HG02763 (cell line): ENCODE data around the gene KLK6.

Source experiments
- ATAC-seq: cut with Tn5 transposase; IDR thresholded peaks from one replicate; pipeline ENCODE4 v1.9.1; 2021; ENCODE audit warnings: mild to moderate bottlenecking, moderate library complexity; ENCODE audit not compliant: unreplicated experiment

KLK6 gene

DNA sequence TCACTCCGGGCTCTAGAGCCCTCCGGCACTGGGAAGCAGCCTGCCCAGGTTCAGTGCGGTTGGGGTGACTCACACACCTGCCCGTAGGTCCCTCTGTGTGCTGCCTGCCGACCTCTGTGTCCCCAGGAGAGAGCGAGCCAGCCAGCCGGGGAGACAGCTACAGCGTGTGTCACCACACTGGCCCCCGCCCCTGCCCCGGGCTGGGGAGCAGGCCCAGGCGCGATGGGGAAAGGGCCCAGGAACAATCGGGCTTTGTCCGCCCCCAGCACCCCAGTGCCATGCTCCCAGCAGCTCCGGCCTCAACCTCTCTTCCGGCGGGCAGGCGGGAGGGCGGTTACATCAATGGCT lies at the start of gene KLK6:
KLK6 (minus strand) TSS at position 179 of the 348 bp plus-strand sequence. CDS start 1,487 bp downstream, outside the sequence.
- ATAC-seq = no peak

DNA sequence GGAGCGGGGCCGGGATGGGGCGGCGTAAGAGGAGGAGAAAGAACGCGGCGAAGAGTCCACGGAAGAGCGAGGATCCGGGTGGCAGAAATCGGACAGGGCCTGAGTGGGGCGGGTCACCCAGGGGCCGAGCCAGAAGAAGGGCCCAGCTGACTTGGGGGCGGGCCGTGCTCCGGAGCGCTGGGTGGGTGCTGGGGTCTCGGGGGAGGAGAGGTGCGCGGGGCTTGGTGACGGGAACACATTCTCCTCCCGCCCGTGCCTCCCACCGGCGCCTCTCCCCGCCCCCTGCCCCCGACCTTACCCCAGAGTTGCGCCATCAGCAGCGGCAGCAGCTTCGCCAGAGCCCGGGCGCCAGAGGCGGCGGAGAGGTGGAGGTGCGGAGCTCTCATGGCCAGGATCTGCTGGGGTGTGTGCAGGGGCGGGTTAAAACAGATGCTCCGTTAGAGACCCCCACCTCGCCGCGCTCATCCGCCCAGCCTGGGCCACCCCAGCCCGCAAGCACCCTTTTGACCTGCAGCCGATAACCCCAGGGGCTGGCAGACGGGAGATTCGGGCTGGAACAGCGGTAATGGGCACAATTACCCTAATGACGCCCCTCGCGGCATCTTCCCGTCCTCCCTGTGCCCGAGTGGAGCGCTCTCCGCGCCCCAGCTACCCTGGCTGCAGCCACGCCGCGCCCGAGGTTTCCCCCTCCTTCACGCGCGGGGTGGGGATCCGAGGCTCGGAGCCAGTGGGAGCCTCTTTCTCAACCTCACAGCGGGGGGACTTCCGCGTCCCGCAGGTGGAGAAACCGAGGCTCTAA lies 49.6 kb upstream of the KLK6 start:
- no peak for ATAC-seq

DNA sequence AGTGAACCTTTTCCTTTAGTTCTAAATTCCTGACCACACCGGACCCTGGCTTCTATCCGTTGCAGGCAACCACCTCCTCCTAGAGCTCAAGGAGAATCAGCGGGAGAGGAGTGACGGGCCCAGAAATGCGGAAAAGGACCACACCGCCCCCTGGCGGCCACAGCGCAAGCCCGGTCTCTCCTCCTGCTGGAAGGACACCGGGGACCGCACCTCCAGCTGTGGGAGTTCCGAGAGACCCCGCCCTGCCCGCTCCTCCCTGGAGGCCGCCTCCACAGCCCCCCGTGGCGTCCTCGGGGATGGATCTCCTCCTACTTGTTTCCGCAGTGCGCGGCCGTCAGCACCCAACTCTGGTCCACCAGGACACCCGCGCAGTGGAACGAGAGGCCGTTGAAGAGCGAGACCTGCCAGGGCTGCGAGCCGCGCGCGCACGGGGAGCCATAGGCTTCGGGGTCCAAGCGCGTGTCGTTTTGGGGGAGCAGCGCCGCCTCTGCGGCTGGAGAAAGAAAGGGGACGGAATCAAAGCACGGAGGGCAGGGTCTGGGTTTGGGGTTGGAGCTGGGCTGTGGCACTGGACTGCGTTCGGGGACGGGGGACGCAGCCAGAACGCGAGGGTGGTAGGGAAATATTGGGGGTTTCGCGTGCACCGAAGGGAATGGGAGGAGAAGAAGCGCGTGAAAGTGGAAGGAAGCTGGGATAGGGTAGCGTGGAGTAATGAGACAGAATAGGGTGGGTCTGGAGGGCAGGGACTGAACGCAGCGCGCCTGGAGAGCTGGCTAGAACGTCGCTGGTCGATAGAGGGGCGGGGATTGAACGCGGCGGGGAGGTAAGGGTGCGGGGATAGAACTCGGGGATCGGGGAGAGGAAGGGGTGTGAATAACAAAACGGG lies 47.6 kb upstream of the KLK6 start:
- no peak for ATAC-seq

DNA sequence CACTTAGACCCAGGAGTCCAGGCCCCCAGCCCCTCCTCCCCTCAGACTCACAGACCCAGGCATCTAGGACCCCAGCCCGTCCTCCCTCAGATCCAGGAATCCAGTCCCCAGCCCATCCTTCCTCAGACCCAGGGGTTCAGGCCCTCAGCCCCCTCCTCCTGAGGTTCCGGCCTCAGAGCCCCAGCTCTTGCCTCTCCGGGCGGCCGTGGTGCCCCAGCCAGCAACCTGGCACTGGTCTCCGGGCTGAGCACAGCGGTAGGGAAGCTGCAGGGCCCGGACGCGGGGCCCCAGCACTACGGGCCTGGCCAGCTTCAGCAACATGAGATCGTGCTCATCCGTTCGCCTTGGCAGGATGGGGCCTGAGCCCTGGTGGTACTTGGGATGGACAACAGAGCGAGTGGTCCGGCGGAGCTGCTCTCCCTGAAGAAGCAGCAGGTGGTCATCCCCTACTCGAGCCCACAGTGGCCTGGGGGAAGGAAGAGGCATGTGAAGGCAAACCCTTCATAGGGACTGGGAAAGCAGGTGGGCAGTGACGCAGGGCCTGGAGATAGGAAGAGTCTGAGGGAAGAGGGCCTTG lies 46.4 kb upstream of the KLK6 start:
- ATAC-seq = no peak

DNA sequence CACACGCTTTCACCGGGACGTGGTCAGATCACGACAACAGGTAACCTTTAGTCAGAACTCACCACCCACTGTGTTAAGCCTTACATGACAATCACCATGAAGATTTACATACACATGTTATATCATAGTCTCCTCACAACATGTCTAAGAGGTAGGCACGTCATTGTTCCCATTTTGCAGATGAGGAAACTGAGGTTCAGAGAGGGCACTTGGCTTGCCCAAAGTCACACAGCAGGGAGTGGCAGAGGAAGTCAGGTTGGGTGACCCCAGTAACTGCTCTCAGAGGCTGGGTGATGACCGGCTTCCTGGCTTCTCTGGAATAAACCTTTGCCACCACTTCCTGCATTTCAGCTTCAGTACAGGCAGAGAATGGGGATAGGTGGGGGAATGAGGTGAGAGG lies 44.9 kb upstream of the KLK6 start:
- ATAC-seq = no peak

DNA sequence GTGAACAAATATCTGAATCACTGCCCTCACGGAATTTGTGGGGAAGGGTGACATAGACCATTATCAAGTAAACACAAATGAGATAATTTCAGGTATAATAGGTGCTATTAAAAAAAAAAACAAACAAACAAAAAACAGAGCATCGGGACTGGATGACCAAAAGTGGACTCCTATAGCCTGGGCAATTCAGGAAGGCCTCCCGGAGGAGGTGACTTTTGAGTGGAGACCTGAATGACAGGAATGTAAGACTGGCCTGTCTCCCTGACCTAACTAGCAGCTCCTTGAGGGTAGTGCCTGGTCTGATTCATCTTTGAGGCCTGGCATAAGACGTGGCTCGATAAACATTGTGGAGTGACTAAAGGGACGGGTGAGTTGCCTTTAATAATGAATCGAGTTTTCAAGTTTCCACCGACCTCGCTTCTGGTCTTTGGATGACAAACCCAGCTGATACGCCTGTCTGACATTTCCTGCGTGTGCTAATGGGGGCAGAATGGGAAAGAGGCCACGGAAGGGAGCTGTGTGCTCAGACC lies 43.3 kb upstream of the KLK6 start:
- no peak for ATAC-seq

DNA sequence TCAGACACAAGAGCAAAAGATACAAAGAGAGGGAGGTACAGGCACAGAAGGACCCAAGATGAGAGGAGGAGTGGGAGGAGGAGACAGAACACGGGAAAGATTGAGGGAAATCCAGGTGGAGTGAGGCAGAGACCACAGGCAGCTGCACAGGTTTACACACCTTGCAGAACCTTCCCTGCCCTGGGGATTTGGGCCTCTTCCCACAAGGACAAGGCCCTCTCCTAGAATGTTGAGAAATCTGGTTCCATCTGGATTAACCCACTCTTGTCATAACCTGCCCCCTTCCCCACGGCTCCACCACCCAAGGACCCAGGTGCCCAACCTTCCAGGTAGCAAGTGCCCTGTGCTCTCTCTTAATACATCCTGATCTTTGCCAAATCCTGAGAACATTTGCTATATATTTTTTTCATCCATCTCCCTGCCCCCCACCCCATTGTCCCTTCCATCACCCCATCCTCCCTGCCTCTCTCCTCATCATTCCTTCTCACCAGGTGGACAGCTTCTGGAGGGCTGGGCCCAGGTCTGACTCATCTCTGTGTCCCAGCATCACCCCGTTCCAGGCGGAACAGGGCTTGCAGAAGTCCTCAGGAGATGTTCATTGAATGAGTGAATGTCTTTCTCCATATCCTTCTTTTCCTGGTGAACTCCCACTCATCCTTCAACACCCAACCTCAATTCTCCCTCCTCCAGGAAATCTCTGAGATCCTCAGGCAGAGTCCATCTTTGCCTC lies 40.8 kb upstream of the KLK6 start:
- no peak for ATAC-seq

DNA sequence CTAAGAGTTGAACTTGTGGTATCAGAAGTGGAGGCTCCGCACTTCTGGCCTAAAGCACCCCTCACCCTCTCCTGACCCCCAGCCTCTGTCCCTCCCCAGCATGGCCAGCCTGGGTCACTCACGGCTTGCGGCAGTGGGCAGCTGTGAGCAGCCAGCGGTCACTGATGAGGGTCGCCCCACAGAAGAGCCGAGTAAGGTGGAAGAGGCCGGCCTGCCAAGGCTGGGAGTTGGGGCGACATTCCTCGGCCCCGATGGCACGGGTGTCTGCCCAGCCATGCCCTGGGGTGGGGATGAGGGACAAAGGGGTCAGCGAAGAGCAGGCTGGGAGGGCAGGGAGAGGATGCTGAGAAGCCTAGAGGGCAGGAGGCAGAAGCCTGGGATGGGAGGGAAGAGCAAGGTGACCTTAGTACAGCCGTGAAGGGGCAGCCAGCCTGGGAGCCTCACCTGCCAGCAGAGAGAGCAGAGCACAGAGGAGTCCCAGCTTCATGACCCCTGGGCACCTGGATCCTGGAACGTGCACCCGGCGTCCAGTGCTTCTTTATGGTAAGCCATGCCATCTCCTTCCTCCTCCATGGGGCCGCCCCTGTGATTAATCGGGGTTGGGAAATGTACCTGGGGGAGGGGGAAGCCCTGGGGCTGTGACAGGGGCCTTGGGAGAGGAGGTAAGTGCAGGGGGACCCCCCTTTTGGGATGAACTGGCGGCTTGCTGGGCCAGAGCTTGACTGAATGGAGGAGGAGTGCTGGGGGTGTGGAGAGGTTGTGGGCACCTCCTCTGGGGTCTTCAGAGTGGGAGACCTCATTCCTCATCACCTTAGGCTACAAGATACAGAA lies 39.9 kb upstream of the KLK6 start:
- no peak for ATAC-seq

DNA sequence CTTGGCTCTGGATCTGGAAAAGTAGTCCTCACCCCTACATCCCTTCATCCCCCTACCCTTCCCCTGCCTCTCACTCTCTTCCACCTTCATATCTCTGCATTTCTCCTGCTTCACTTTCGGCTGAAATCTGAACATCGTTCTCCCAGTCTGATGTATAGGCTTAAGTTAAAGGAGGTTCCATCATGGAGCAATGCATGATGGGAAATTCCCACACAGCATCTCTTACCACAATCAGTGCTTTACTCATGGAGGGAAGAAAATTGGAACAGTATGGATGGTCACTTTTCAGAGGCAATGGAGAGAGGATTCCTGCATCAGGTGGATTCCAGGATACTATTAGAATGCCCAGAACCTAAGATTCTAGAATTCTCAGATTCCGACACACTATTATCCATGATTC lies 38.1 kb upstream of the KLK6 start:
- ATAC-seq = no peak

DNA sequence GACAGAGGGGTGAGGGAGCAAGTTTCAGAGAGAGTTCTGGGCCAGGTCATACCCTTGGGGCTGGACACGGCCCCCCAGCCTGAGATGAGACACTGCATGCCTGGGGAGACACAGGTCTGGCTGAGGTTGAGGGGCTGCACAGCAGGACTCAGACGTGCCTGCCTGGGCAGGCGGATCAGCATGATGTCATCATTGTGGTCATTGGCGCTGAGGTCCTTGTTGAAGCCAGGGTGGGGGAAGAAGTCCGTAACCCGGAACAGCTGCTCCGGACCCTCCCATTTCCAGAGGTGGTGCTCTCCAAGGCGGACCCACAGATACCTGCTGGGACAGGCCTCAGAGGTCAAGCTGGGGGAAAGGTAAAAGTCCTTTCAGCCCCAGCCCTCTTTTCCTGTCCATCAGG lies 37.0 kb upstream of the KLK6 start:
- ATAC-seq = no peak

DNA sequence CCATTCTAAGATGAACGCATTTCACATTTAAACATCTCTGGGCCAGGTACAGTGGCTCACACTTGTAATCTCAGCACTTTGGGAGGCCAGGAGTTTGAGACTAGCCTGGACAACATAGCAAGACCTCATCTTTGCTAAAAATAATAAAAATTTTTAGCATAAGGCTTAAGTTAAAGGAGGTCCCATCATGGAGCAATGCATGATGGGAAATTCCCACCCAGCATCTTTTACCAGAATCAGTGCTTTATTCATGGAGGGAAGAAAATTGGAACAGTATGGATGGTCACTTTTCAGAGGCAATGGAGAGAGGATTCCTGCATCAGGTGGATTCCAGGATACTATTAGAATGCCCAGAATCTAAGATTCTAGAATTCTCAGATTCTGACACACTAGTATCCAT lies 35.9 kb upstream of the KLK6 start:
- no peak for ATAC-seq

DNA sequence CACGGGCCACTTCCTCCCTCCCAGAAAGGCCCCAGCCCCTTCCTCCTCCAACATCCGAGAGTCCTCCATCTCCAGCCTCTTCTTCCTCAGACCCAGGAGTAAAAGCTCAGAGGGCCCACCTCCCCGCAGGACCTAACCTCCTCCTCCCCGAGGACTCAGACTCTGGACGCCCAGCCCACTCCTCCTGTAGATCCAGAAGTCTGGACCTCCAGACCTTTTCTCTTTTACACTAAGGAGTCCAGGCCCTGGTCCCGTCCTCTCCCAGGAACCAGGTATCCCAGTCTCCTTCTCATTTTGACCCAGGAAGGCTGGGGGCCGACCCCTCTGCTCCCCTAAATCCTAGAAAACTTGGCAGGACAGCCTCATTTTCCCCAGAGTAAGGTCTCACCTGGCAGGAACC lies 33.9 kb upstream of the KLK6 start:
- ATAC-seq = no peak

DNA sequence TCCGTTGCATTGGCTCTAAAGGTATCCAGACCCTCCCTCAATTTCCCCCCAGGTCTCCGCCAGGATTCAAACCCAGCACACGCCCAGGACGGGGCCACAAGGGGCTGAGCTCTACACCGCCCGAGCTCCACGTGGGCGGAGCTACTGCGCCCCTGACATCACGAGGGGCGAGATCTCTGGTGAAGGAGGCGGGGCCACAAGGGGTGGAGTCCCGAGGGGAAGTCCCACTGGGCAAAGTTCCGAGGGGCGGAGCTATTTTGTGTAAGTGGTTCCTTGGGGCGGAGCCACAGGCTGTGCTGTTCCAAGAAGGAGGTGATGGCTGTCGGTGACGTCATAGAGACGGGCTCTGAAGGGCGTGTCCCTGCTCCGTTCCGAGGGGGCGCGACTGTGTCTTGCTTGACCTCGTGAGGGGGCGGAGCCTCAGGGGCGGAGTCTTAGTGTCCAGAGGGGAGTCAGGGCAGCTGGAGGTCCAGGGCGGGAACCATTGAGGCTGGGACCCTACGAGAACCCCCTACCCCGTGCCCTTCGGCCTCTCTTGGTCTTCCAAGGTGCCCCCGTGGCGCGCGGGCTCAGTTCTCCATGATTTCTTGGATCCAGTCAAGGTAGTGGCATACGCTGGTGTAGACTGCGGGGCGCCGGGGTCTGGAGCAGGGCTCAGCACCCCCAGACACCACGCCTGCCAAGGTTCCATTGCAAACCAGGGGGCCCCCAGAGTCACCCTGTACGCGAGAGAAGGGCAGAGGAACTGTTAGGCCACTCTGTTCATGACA lies 33.3 kb upstream of the KLK6 start:
- ATAC-seq = no peak

DNA sequence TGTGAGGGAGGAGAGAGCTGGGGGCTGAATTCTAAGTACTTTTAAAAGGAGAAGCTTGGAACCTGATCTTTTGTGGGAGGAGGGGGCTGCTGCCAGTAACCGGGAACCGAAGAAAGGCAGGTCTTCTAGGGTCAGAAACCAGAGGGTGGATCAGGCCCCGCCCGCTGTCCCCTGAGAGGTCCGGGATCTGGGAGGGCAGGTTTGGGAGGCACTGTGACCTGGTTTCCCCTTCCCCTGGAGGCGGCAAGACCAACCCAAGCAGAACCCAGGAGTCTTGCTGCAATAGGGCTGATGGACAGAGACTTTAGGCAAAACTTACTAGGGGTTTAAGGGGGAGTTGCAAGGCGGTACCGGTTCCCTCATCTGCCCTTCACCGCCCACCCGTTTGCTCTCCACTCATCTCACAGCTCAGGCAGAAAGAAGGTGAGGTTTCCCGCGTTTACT lies 32.7 kb upstream of the KLK6 start:
- no peak for ATAC-seq

DNA sequence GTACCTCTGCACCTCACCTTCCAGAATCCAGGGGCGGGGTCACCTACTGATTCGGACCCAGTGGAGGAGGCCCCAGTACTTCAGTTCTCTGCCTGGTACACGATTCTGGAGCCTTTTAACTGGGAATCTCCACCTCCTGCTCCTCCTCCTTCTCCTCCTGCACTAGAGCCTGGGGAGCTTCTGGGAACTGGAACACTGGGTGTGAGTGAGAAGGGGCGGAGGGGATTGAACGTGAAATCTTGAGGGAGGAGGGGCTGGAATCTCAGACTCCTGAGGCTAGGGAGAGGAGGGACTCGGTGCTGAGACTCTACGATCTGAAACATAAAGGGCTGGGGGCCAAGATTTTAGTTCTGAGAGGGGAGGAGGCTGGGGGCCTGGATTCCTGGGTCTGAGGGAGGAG lies 32.1 kb upstream of the KLK6 start, which contains the start of gene KLK8:
KLK8 (minus strand) TSS at position 90 of the 400 bp plus-strand sequence. CDS start 437 bp downstream, outside the sequence.
- no peak for ATAC-seq

DNA sequence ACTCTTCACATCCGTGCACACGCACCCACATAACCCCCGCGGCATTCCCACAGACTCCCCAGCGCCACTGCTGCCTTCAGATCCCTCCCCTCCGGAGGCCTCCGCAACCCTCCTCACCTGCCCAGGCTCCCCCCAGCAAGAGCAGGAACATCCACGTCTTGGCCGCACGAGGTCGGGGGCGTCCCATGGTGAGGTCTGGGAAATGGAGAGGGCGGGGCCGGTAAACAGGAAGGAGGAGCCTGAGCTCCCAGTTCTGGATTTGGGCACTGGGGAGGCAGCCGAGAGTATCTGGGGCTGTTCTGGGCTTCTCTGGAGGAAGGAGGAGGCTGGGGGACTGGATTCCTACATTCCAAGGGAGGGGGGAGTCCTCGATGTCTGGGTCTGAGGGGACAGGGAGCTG lies 31.6 kb upstream of the KLK6 start:
- no peak for ATAC-seq

DNA sequence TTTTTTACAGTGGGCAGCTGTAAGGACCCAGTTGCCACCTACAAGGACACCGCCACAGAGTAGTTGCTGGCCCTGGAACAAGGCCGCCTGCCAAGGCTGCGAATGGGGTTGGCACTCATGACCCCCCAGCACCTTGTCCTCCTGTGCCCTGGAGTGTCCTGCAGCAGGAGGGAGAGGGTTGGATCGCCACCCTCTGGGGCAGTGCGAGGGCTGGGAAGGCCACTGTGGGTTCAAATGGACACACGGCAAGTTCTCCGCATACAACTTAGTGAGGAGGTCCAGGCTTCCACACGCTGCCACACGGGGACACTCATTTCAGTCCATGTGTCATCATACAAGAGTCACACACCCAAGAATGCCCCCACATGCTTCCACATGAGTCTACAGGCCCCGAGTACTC lies 31.0 kb upstream of the KLK6 start:
- ATAC-seq = no peak

DNA sequence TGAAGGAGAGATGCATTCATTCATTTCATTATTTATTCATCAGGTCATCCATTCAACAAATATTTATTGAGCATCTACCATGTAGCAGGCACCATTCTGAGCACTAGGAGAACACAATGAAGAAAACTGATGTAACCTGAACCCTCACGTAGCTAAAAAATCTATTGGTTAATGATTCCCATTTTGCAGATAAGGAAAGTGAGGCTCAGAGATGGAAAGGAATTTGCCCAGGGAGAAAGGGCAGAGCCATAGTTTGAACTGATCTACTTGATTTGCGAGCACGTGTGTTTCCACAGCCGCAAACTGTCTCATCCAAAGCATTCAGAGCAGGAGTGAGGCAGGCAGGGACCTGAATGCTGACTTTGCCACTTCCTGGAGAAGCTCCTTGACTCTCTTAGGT lies 29.3 kb upstream of the KLK6 start:
- no peak for ATAC-seq

DNA sequence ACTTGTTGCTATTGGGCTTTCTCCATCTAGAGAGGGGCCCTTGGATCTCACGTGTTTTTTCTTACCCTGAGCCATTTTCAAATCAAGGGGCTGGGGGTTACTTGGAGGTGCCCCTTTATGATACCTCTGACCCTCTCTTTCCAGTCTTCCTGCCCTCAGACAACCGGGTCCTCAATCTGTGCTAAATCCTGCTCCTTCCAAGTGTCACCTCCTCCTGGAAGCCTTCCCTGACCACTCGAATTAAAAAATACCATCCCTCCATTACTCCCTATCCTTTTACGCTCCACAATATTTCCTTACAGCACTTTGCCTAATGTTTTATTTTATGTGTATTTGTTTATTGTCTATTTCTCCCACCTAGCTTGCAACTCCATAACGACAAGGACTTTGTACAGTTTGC lies 28.7 kb upstream of the KLK6 start:
- ATAC-seq = no peak
